Activated CD8-positive, alpha-beta memory T cell treated with anti-CD3 and anti-CD28 coated beads for 36 hours (primary cell): ENCODE data around the gene MYH13. TPM values are rescaled to one million over a fixed set of nuclear protein-coding genes. Genes with fewer than 3 reads are reported as not detected.

Experiments used
- CTCF ChIA-PET: fragments of 350-600 bp; sonication (Branson Sonifier 250); formaldehyde crosslinking; loops from one replicate; lab custom pipeline; 2021; ENCODE audit warnings: antibody characterized with exemption; lab: Charles Lee
- POLR2A ChIA-PET: fragments of 350-600 bp; sonication (Branson Sonifier 250); formaldehyde crosslinking; loops from one replicate; lab custom pipeline; 2021; ENCODE audit warnings: antibody characterized with exemption; lab: Charles Lee
- total RNA-seq, 2 experiments: library from RNA; stranded (reverse); gene quantifications; one replicate each; pipeline ENCODE4 v1.2.3, GENCODE V29; 2021

MYH13 gene
- total RNA-seq, 2 experiments from 2014 or later, result not detected

- ChIA-PET CTCF (no interaction called here), POLR2A (no interaction called here)
Measured at GRCh38 chr17:10266296-10266876, 106.4 kb downstream of the MYH13 start.

GRCh38 chr17:10265100-10265810 lies 107.6 kb downstream of the MYH13 start:
- ChIA-PET CTCF (no interaction called here), POLR2A (no interaction called here)

- CTCF ChIA-PET, result no interaction called here
Measured at GRCh38 chr17:10264051-10264450, 108.8 kb downstream of the MYH13 start.

GRCh38 chr17:10262451-10262850 lies 110.4 kb downstream of the MYH13 start:
- ChIA-PET CTCF (no interaction called here), POLR2A (no interaction called here)

More at GRCh38 chr17:10264051-10264450, 108.8 kb downstream of the MYH13 start:
- POLR2A ChIA-PET, result no interaction called here

GRCh38 chr17:10261098-10261497 lies 111.7 kb downstream of the MYH13 start:
- ChIA-PET CTCF (no interaction called here), POLR2A (no interaction called here)

GRCh38 chr17:10251212-10251948 lies 121.4 kb downstream of the MYH13 start:
- ChIA-PET POLR2A (no interaction called here), CTCF (no interaction called here)

Other genes with a start within 250 kb of the MYH13 start
- gene GAS7, start 174.4 kb downstream of the MYH13 start, total RNA-seq, result 1 to 10 TPM; 1.3 to 1.5 TPM
- not detected for gene MYH8, start 48.9 kb upstream of the MYH13 start, total RNA-seq
- not detected for gene MYH4, start 96.6 kb upstream of the MYH13 start, total RNA-seq
- not detected for gene MYH1, start 145.5 kb upstream of the MYH13 start, total RNA-seq
- gene MYH2, start 176.7 kb upstream of the MYH13 start, total RNA-seq, result not detected